K562 (cell line): Measurements from ENCODE around the gene PARP14. TPM values are rescaled to one million over a fixed set of nuclear protein-coding genes. Genes with fewer than 3 reads are reported as not detected.

Source experiments
- ZHX1 ChIP-seq: fragments of 150-350 bp; conservative IDR thresholded peaks from 2 replicates; pipeline ENCODE4 v1.6.1; 2014; ENCODE audit warnings: low read length
- polyA plus RNA-seq, 8 experiments: library from polyadenylated mRNA; depleted of rRNA in 4 of 8; stranded (reverse) in 5 of 8; unstranded in 3 of 8; fragments of >200 nt; fragmentation: Nextera tagmentation in 2 of 8; fragmentation: Illumina TruSeq in 1 of 8; extraction: Ambion mirVana in 2 of 8; extraction: Trizol in 1 of 8; gene quantifications; 2 replicates each; pipeline versions ENCODE4 v1.2.1 to v1.2.3, GENCODE V29; 2011 to 2014; ENCODE audit warnings: inconsistent platforms in 1 of 8, missing spikeins in 1 of 8
- total RNA-seq, 7 experiments: library from RNA; depleted of rRNA in 6 of 7; stranded (reverse); fragments of >200 nt in 6 of 7; fragmentation: Illumina TruSeq in 2 of 7; extraction: Trizol in 2 of 7; gene quantifications; 2 replicates each; pipeline versions ENCODE4 v1.2.1 to v1.2.3, GENCODE V29; 2011 to 2021; ENCODE audit warnings: low replicate concordance in 1 of 7
- TF ChIP-seq, protein P1 (sequence below): sonication (generic); formaldehyde crosslinking; IDR thresholded peaks from 2 replicates; pipeline ENCODE4 v1.8.1; 2023; ENCODE audit warnings: mild to moderate bottlenecking, missing genetic modification reagents

Gene PARP14
- total and polyA plus RNA-seq, 9 of the 15 experiments (the other 6 are each of a cell fraction or from before 2014, with no cell fraction given) = 3.1 to 14.4 (median 9.0) TPM

DNA sequence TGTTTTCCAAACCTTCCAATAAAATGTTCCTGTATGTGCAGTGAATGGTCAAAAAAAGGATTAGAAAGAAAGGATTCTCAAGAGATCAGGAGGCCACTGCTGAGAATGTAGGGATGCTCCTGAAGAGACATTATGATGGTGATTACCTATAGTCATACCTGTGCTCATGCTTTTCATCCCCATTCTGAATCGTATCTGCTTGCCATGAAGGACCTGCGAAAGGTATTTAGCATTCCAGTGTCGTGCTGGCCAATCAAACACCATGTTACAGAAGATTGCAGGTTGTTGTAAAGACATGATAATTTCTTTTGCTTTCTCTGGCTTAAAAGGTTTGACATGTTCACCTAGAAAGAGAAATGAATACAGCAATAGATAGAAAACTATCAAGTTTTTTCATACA, 96.9 kb downstream of the PARP14 start (continued):
- TF ChIP-seq, protein P1, sequence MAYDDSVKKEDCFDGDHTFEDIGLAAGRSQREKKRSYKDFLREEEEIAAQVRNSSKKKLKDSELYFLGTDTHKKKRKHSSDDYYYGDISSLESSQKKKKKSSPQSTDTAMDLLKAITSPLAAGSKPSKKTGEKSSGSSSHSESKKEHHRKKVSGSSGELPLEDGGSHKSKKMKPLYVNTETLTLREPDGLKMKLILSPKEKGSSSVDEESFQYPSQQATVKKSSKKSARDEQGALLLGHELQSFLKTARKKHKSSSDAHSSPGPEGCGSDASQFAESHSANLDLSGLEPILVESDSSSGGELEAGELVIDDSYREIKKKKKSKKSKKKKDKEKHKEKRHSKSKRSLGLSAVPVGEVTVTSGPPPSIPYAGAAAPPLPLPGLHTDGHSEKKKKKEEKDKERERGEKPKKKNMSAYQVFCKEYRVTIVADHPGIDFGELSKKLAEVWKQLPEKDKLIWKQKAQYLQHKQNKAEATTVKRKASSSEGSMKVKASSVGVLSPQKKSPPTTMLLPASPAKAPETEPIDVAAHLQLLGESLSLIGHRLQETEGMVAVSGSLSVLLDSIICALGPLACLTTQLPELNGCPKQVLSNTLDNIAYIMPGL = no peak
- no peak for TF ChIP-seq ZHX1

Other genes with a start within 250 kb of the PARP14 start
- gene KPNA1, start 165.9 kb upstream of the PARP14 start, total RNA-seq (2014; rRNA removed) = 21.9 and 27.5 TPM in 2 replicates
- gene KPNA1, start 165.9 kb upstream of the PARP14 start, total RNA-seq (2014; rRNA removed; fragmentation: Illumina TruSeq; extraction: Trizol) = 40.9 and 47.3 TPM in 2 replicates
- 26.7 and 33.5 TPM in 2 replicates for gene KPNA1, start 165.9 kb upstream of the PARP14 start, total RNA-seq (2015; rRNA removed; fragmentation: Illumina TruSeq; extraction: Trizol)
- gene KPNA1, start 165.9 kb upstream of the PARP14 start, total RNA-seq (2021) = 51.4 and 53.8 TPM in 2 replicates
- gene KPNA1, start 165.9 kb upstream of the PARP14 start, polyA plus RNA-seq (2011; rRNA removed) = 33.1 and 44.1 TPM in 2 replicates
- gene KPNA1, start 165.9 kb upstream of the PARP14 start, polyA plus RNA-seq (2014; fragmentation: Illumina TruSeq; extraction: Trizol) = 47.0 and 51.9 TPM in 2 replicates
- gene KPNA1, start 165.9 kb upstream of the PARP14 start, polyA plus RNA-seq (2014; fragmentation: Nextera tagmentation; extraction: Ambion mirVana) = 10 to 100 TPM in 1 of 2 experiments, 1 to 10 TPM in 1; 9.3 to 11.7 TPM
- 23.9 and 24.3 TPM in 2 replicates for gene KPNA1, start 165.9 kb upstream of the PARP14 start, polyA plus RNA-seq (2014; rRNA removed)
- gene PARP9, start 116.5 kb upstream of the PARP14 start, total RNA-seq (2014; rRNA removed) = 2.7 and 2.8 TPM in 2 replicates
- gene PARP9, start 116.5 kb upstream of the PARP14 start, total RNA-seq (2014; rRNA removed; fragmentation: Illumina TruSeq; extraction: Trizol) = 3.1 and 3.9 TPM in 2 replicates
- gene PARP9, start 116.5 kb upstream of the PARP14 start, total RNA-seq (2015; rRNA removed; fragmentation: Illumina TruSeq; extraction: Trizol) = 3.8 TPM in 2 replicates
- gene PARP9, start 116.5 kb upstream of the PARP14 start, total RNA-seq (2021) = 3.1 and 3.4 TPM in 2 replicates
- 1.5 and 3.9 TPM in 2 replicates for gene PARP9, start 116.5 kb upstream of the PARP14 start, polyA plus RNA-seq (2011; rRNA removed)
- 4.4 and 4.8 TPM in 2 replicates for gene PARP9, start 116.5 kb upstream of the PARP14 start, polyA plus RNA-seq (2014; fragmentation: Illumina TruSeq; extraction: Trizol)
- gene PARP9, start 116.5 kb upstream of the PARP14 start, polyA plus RNA-seq (2014; fragmentation: Nextera tagmentation; extraction: Ambion mirVana) = 1 to 10 TPM; 2.1 to 3.2 TPM
- 3.5 and 3.8 TPM in 2 replicates for gene PARP9, start 116.5 kb upstream of the PARP14 start, polyA plus RNA-seq (2014; rRNA removed)
- 3.0 and 4.1 TPM in 2 replicates for gene DTX3L, start 116.5 kb upstream of the PARP14 start, total RNA-seq (2014; rRNA removed)
- gene DTX3L, start 116.5 kb upstream of the PARP14 start, total RNA-seq (2014; rRNA removed; fragmentation: Illumina TruSeq; extraction: Trizol) = 6.0 and 7.0 TPM in 2 replicates
- gene DTX3L, start 116.5 kb upstream of the PARP14 start, total RNA-seq (2015; rRNA removed; fragmentation: Illumina TruSeq; extraction: Trizol) = 6.0 and 6.5 TPM in 2 replicates
- 6.2 and 6.6 TPM in 2 replicates for gene DTX3L, start 116.5 kb upstream of the PARP14 start, total RNA-seq (2021)
- gene DTX3L, start 116.5 kb upstream of the PARP14 start, polyA plus RNA-seq (2011; rRNA removed) = 1.0 and 2.3 TPM in 2 replicates
- 4.9 and 6.0 TPM in 2 replicates for gene DTX3L, start 116.5 kb upstream of the PARP14 start, polyA plus RNA-seq (2014; fragmentation: Illumina TruSeq; extraction: Trizol)
- gene DTX3L, start 116.5 kb upstream of the PARP14 start, polyA plus RNA-seq (2014; fragmentation: Nextera tagmentation; extraction: Ambion mirVana) = 1 to 10 TPM; 2.3 to 2.5 TPM
- gene DTX3L, start 116.5 kb upstream of the PARP14 start, polyA plus RNA-seq (2014; rRNA removed) = 3.0 and 3.4 TPM in 2 replicates
- gene PARP15, start 103.2 kb upstream of the PARP14 start, total RNA-seq (2014; rRNA removed) = 0.05 and 0.08 TPM in 2 replicates
- gene PARP15, start 103.2 kb upstream of the PARP14 start, total RNA-seq (2014; rRNA removed; fragmentation: Illumina TruSeq; extraction: Trizol) = 0.11 and 0.45 TPM in 2 replicates
- gene PARP15, start 103.2 kb upstream of the PARP14 start, total RNA-seq (2015; rRNA removed; fragmentation: Illumina TruSeq; extraction: Trizol) = 0.19 and 0.40 TPM in 2 replicates
- 0.38 and 0.45 TPM in 2 replicates for gene PARP15, start 103.2 kb upstream of the PARP14 start, total RNA-seq (2021)
- gene PARP15, start 103.2 kb upstream of the PARP14 start, polyA plus RNA-seq (2011; rRNA removed) = 0.22 TPM in 1 of 2 replicates, not detected in the other
- 0.18 and 0.29 TPM in 2 replicates for gene PARP15, start 103.2 kb upstream of the PARP14 start, polyA plus RNA-seq (2014; fragmentation: Illumina TruSeq; extraction: Trizol)
- gene PARP15, start 103.2 kb upstream of the PARP14 start, polyA plus RNA-seq (2014; fragmentation: Nextera tagmentation; extraction: Ambion mirVana) = under 1 TPM; 0.08 to 0.10 TPM
- gene PARP15, start 103.2 kb upstream of the PARP14 start, polyA plus RNA-seq (2014; rRNA removed) = 0.13 and 0.61 TPM in 2 replicates
- 2.3 and 2.9 TPM in 2 replicates for gene HSPBAP1, start 113.0 kb downstream of the PARP14 start, total RNA-seq (2014; rRNA removed)
- 4.5 and 4.8 TPM in 2 replicates for gene HSPBAP1, start 113.0 kb downstream of the PARP14 start, total RNA-seq (2014; rRNA removed; fragmentation: Illumina TruSeq; extraction: Trizol)
- gene HSPBAP1, start 113.0 kb downstream of the PARP14 start, total RNA-seq (2015; rRNA removed; fragmentation: Illumina TruSeq; extraction: Trizol) = 3.5 and 3.7 TPM in 2 replicates
- 3.5 and 3.6 TPM in 2 replicates for gene HSPBAP1, start 113.0 kb downstream of the PARP14 start, total RNA-seq (2021)
- 3.1 and 3.7 TPM in 2 replicates for gene HSPBAP1, start 113.0 kb downstream of the PARP14 start, polyA plus RNA-seq (2011; rRNA removed)
- 3.7 and 4.4 TPM in 2 replicates for gene HSPBAP1, start 113.0 kb downstream of the PARP14 start, polyA plus RNA-seq (2014; fragmentation: Illumina TruSeq; extraction: Trizol)
- gene HSPBAP1, start 113.0 kb downstream of the PARP14 start, polyA plus RNA-seq (2014; fragmentation: Nextera tagmentation; extraction: Ambion mirVana) = 1 to 10 TPM; 2.1 TPM
- 3.4 and 5.0 TPM in 2 replicates for gene HSPBAP1, start 113.0 kb downstream of the PARP14 start, polyA plus RNA-seq (2014; rRNA removed)
- 1.0 and 1.1 TPM in 2 replicates for gene SLC49A4, start 114.2 kb downstream of the PARP14 start, total RNA-seq (2014; rRNA removed)
- gene SLC49A4, start 114.2 kb downstream of the PARP14 start, total RNA-seq (2014; rRNA removed; fragmentation: Illumina TruSeq; extraction: Trizol) = 0.76 and 1.1 TPM in 2 replicates
- gene SLC49A4, start 114.2 kb downstream of the PARP14 start, total RNA-seq (2015; rRNA removed; fragmentation: Illumina TruSeq; extraction: Trizol) = 0.83 and 0.94 TPM in 2 replicates
- 0.78 and 1.0 TPM in 2 replicates for gene SLC49A4, start 114.2 kb downstream of the PARP14 start, total RNA-seq (2021)
- 0.74 and 0.91 TPM in 2 replicates for gene SLC49A4, start 114.2 kb downstream of the PARP14 start, polyA plus RNA-seq (2011; rRNA removed)
- 0.94 and 1.3 TPM in 2 replicates for gene SLC49A4, start 114.2 kb downstream of the PARP14 start, polyA plus RNA-seq (2014; fragmentation: Illumina TruSeq; extraction: Trizol)
- gene SLC49A4, start 114.2 kb downstream of the PARP14 start, polyA plus RNA-seq (2014; fragmentation: Nextera tagmentation; extraction: Ambion mirVana) = under 1 TPM; 0.15 to 0.25 TPM
- gene SLC49A4, start 114.2 kb downstream of the PARP14 start, polyA plus RNA-seq (2014; rRNA removed) = 0.99 and 1.2 TPM in 2 replicates